CD4-positive, alpha-beta T cell treated with Interleukin-21 for 1 hour (primary cell): ENCODE data around the gene TRAPPC2.

Source experiments
- DNase-seq: peaks from one replicate; pipeline ENCODE4 v3.0.0-alpha.2; 2020

The TRAPPC2 gene

DNA sequence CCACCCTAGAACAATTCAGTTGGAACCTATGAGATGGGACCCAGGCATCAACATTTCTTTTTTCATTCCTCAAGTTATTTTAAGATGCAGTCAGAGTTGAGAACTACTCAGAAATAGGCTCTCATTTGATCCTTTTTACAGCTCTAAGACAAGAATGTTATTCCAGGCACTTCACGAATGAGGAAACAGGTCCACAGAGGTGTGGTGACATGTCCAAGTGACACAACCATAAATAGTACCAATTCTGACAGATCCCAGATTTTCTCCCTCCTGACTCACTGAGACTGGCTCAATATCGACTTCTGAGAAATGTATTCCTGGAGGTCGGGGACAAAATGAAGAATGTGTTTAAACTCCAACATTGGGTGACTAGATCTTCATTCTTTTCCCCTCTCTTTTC is 70.4 kb downstream of the TRAPPC2 start:
- no peak for DNase-seq

DNA sequence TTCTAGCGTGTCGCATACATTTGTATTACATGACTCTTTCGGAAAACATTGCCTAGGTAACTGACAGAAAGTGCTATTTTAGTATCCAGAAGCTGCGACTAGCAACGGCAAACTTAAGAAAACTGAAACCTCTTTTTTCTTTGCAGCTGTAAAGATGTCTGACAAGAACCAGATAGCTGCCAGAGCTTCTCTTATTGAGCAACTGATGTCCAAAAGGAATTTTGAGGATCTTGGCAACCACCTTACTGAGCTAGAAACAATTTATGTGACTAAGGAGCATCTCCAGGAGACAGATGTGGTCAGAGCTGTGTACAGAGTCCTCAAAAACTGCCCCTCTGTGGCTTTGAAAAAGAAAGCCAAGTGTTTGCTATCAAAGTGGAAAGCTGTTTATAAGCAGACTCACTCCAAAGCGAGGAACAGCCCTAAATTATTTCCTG is 72.0 kb downstream of the TRAPPC2 start:
- no peak for DNase-seq
